Endodermal cell (in vitro differentiated cells): Measurements from ENCODE around the gene NUP210. TPM values are rescaled to one million over a fixed set of nuclear protein-coding genes. Genes with fewer than 3 reads are reported as not detected.

Experiments used
- DNase-seq: peaks from one replicate; pipeline ENCODE4 v3.0.0-alpha.2; 2017
- H3K27ac ChIP-seq: 2 replicates; pipeline ENCODE4 v1.5.1; 2013; ENCODE audit warnings: mild to moderate bottlenecking, low read depth, low read length, moderate library complexity
- H3K27me3 ChIP-seq: 2 replicates; pipeline ENCODE4 v1.6.1; 2013; ENCODE audit warnings: mild to moderate bottlenecking, low read length, moderate library complexity; ENCODE audit not compliant: insufficient read depth, control insufficient read depth, poor library complexity, severe bottlenecking
- H3K36me3 ChIP-seq: 2 replicates; pipeline ENCODE4 v1.7.0; 2013; ENCODE audit warnings: mild to moderate bottlenecking, low read length, moderate library complexity; ENCODE audit not compliant: control insufficient read depth, insufficient read depth
- H3K4me1 ChIP-seq: one replicate; pipeline ENCODE4 v1.7.0; 2013; ENCODE audit warnings: low read length; ENCODE audit not compliant: control insufficient read depth, insufficient read depth
- H3K4me3 ChIP-seq: 2 replicates; pipeline ENCODE4 v1.5.1; 2013; ENCODE audit warnings: mild to moderate bottlenecking, low read length, moderate library complexity
- H3K9ac ChIP-seq: 2 replicates; pipeline ENCODE4 v1.6.1; 2013; ENCODE audit warnings: mild to moderate bottlenecking, low read length, moderate library complexity; ENCODE audit not compliant: poor library complexity, severe bottlenecking; ENCODE audit errors: extremely low read depth
- H3K9me3 ChIP-seq: 2 replicates; pipeline ENCODE4 v1.6.1; 2013; ENCODE audit warnings: mild to moderate bottlenecking, low read length, moderate library complexity; ENCODE audit not compliant: control insufficient read depth
- H3K27ac Mint-ChIP-seq: 2 replicates; pipeline ENCODE4 v1.8.0; 2020; ENCODE audit warnings: mixed read lengths
- H3K27me3 Mint-ChIP-seq: 2 replicates; pipeline ENCODE4 v1.8.0; 2021; ENCODE audit warnings: mild to moderate bottlenecking, mixed read lengths; ENCODE audit not compliant: insufficient read depth
- H3K36me3 Mint-ChIP-seq: 2 replicates; pipeline ENCODE4 v1.8.0; 2020; ENCODE audit warnings: low read depth, mixed read lengths
- H3K4me1 Mint-ChIP-seq: 2 replicates; pipeline ENCODE4 v1.8.0; 2020; ENCODE audit warnings: mixed read lengths
- H3K4me3 Mint-ChIP-seq: 2 replicates; pipeline ENCODE4 v1.8.0; 2020; ENCODE audit warnings: mild to moderate bottlenecking, moderate library complexity, mixed read lengths
- H3K9me3 Mint-ChIP-seq: 2 replicates; pipeline ENCODE4 v1.8.0; 2020; ENCODE audit warnings: mild to moderate bottlenecking, mixed read lengths
- CTCF ChIP-seq: fragments of 200-600 bp; sonication (generic); conservative IDR thresholded peaks from 2 replicates; pipeline ENCODE4 v1.5.0; 2021; ENCODE audit warnings: antibody characterized with exemption, mild to moderate bottlenecking
- WGBS, 2 experiments: methylation state at CpG; one replicate each; pipeline versions ENCODE4 v1.1.5 to v1.1.7; 2013; ENCODE audit warnings: missing lambda C conversion rate in 2 of 2, mixed read lengths in 1 of 2; ENCODE audit not compliant: insufficient coverage in 1 of 2, insufficient read length in 1 of 2; 5-methylcytosine and 5-hydroxymethylcytosine counted together
- total RNA-seq, 2 donors: library from RNA; stranded (reverse); fragmentation: NEBNext Ultra II Directional in 1 of 2; extraction: Animal tissue kit (Norgen Biotek cat#: 25700) in 1 of 2; gene quantifications; 2 replicates in 1 of 2; 3 replicates in 1 of 2; pipeline ENCODE4 v1.2.1, GENCODE V29; 2021

NUP210 gene
- total RNA-seq, 2 donors from 2014 or later = 43.0 to 62.3 TPM

GRCh38 chr3:13372656-13373055, 47.5 kb downstream of the NUP210 start:
- no peaks in the 10 kb centered on the region for H3K9me3 Mint-ChIP-seq
- Histone ChIP-seq H3K27me3 (no peaks in the 10 kb centered on the region), H3K4me3 (no peak overlapping the region), H3K36me3 (peaks cover 10% of the 10 kb centered on the region), H3K9ac (no peak overlapping the region), H3K27ac (no peak overlapping the region), H3K9me3 (no peaks in the 10 kb centered on the region), H3K4me1 (no peaks in the 10 kb centered on the region)
- DNase-seq = no peak
- WGBS, 2 experiments = 92 to 100% methylated on average over 6 to 8 of the region's 8 CpGs
- H3K36me3 Mint-ChIP-seq = peaks cover 28% of the 10 kb centered on the region
- H3K27me3 Mint-ChIP-seq = no peaks in the 10 kb centered on the region
- no peak overlapping the region for H3K27ac Mint-ChIP-seq
- no peak overlapping the region for H3K4me3 Mint-ChIP-seq
- TF ChIP-seq CTCF = no peak
- H3K4me1 Mint-ChIP-seq = no peaks in the 10 kb centered on the region

- Histone ChIP-seq H3K4me3 (no peak overlapping the region), H3K36me3 (peaks cover 10% of the 10 kb centered on the region), H3K9me3 (no peaks in the 10 kb centered on the region), H3K27me3 (no peaks in the 10 kb centered on the region), H3K27ac (no peak overlapping the region), H3K9ac (no peak overlapping the region), H3K4me1 (no peaks in the 10 kb centered on the region)
- no peak for TF ChIP-seq CTCF
- no peak for DNase-seq
- Mint-ChIP-seq H3K27me3 (no peaks in the 10 kb centered on the region), H3K36me3 (peaks cover 28% of the 10 kb centered on the region), H3K9me3 (no peaks in the 10 kb centered on the region), H3K27ac (no peak overlapping the region), H3K4me3 (no peak overlapping the region), H3K4me1 (no peaks in the 10 kb centered on the region)
- WGBS, 2 experiments = 90 to 97% methylated on average over 3 to 4 of the region's 4 CpGs
These were observed 48.0 kb downstream of the NUP210 start for GRCh38 chr3:13372126-13372525.

- Mint-ChIP-seq H3K27ac (no peak overlapping the region), H3K4me1 (no peaks in the 10 kb centered on the region), H3K36me3 (peaks cover 28% of the 10 kb centered on the region), H3K27me3 (no peaks in the 10 kb centered on the region), H3K4me3 (no peak overlapping the region), H3K9me3 (no peaks in the 10 kb centered on the region)
- 91 to 94% methylated on average over 11 to 17 of the region's 17 CpGs for WGBS, 2 experiments
- no peak for DNase-seq
- H3K4me3 ChIP-seq = no peak overlapping the region
- H3K36me3 ChIP-seq = peaks cover 10% of the 10 kb centered on the region
- no peaks in the 10 kb centered on the region for H3K4me1 ChIP-seq
- H3K27ac ChIP-seq = no peak overlapping the region
- no peak for TF ChIP-seq CTCF
- no peaks in the 10 kb centered on the region for H3K9me3 ChIP-seq
- H3K9ac ChIP-seq = no peak overlapping the region
- H3K27me3 ChIP-seq = no peaks in the 10 kb centered on the region
These were observed 48.7 kb downstream of the NUP210 start for GRCh38 chr3:13371100-13372075.
